OCI-LY3 (cell line): Measurements from ENCODE around the gene CBL.

Source experiments
- CTCF ChIP-seq: fragments of 200-600, 300-600 bp; sonication (generic); IDR thresholded peaks from 2 replicates; pipeline ENCODE4 v1.5.1; 2014; ENCODE audit warnings: antibody characterized with exemption, low read length, low read depth
- EZH2phosphoT487 ChIP-seq: fragments of 200-600 bp; shearing (Covaris generic); IDR thresholded peaks from 2 replicates; pipeline ENCODE4 v1.6.1; 2018; ENCODE audit warnings: antibody characterized with exemption, mixed run types, low read depth

- no peak for TF ChIP-seq CTCF
- TF ChIP-seq EZH2phosphoT487: no peak
Measured at GRCh38 chr11:119346605-119347004, 140.5 kb downstream of the CBL start, which contains the start of gene MFRP.
